ENCODE measurements around the gene CAPN14. TPM values are rescaled to one million over a fixed set of nuclear protein-coding genes. Genes with fewer than 3 reads are reported as not detected.

Gene CAPN14
- polyA plus RNA-seq, 1 of the 3 experiments (the other 2 are of a cell fraction): 0.08 TPM

GRCh38 chr2:31253356-31254131, 36.2 kb upstream of the CAPN14 start:
- no peaks in the 10 kb centered on the region for H3K79me2 ChIP-seq (ENCODE audit: insufficient read depth)
- no peak overlapping the region for H3K9ac ChIP-seq
- no peak overlapping the region for H3K4me2 ChIP-seq
- no peak overlapping the region for H3K27ac ChIP-seq (ENCODE audit: low read depth in 2 of 2, low read length in 1 of 2)
- no peak overlapping the region for H3K4me3 ChIP-seq (ENCODE audit: low read depth in 2 of 2, low read length in 1 of 2)
- H3K9me2 ChIP-seq: no peaks in the 10 kb centered on the region
- no peaks in the 10 kb centered on the region for H3F3A ChIP-seq (replicated peaks; ENCODE audit: insufficient read depth)
- H3K27me3 ChIP-seq (ENCODE audit: insufficient read depth): no peaks in the 10 kb centered on the region
- WGBS (ENCODE audit: low lambda C conversion rate): 92% methylated on average over 13 of the region's 13 CpGs
- no peak for DNase-seq
- ChIA-PET CTCF (interaction anchor here (0.8 kb wide), 1 partner anchor 42 kb away, joined by 3 read pairs; no protein-coding TSS in a partner anchor), POLR2A (no interaction called here)
- H3K36me3 ChIP-seq (replicated peaks in 1 of 2; ENCODE audit: control insufficient read depth in 1 of 2, insufficient read depth in 2 of 2, low read length in 1 of 2): peaks cover 28 to 64% of the 10 kb centered on the region in 2 experiments
- no peaks in the 10 kb centered on the region for H4K20me1 ChIP-seq (ENCODE audit: insufficient read depth)
- H2AFZ ChIP-seq (ENCODE audit: low read depth): no peak overlapping the region
- TF ChIP-seq YY1 (IDR thresholded peaks at IDR 0.05; ENCODE audit: low read depth): no peak
- no peak for TF ChIP-seq TEAD4 (IDR thresholded peaks at IDR 0.05; ENCODE audit: borderline replicate concordance, insufficient read depth)
- TF ChIP-seq NRF1 (IDR thresholded peaks at IDR 0.05; ENCODE audit: low read depth, low read length): no peak
- no peak for TF ChIP-seq FOSL2 (IDR thresholded peaks at IDR 0.05; ENCODE audit: borderline replicate concordance, low read depth)
- no peak for TF ChIP-seq RXRA (IDR thresholded peaks at IDR 0.05; ENCODE audit: borderline replicate concordance, low read depth)
- TF ChIP-seq GATA2 (CRISPR knock-in tag; IDR thresholded peaks at IDR 0.05): no peak
- no peak for TF ChIP-seq REST (IDR thresholded peaks at IDR 0.05; ENCODE audit: low read depth, low read length)
- TF ChIP-seq JUND (IDR thresholded peaks at IDR 0.05): no peak
- peaks cover 0 to 4% of the 10 kb centered on the region in 2 experiments; a peak in 1 of 4 replicates for H3K4me1 ChIP-seq (ENCODE audit: control insufficient read depth in 1 of 2, insufficient read depth in 2 of 2, low read depth in 1 of 2, low read length in 1 of 2)
- H3K9me3 ChIP-seq: no peaks in the 10 kb centered on the region

- DNase-seq: no peak
- no peak overlapping the region for H3K4me2 ChIP-seq
- no peaks in the 10 kb centered on the region for H3K9me3 ChIP-seq
- H3K9me2 ChIP-seq: no peaks in the 10 kb centered on the region
- H3F3A ChIP-seq (replicated peaks; ENCODE audit: insufficient read depth): no peaks in the 10 kb centered on the region
- no peak overlapping the region for H3K27ac ChIP-seq (ENCODE audit: low read depth in 2 of 2, low read length in 1 of 2)
- H2AFZ ChIP-seq (ENCODE audit: low read depth): no peak overlapping the region
- 78% methylated on average over 6 of the region's 6 CpGs for WGBS (ENCODE audit: low lambda C conversion rate)
- CTCF ChIA-PET: interaction anchor here (1.0 to 1.3 kb wide), 2 partner anchors 9 to 18 kb away, joined by 3 to 5 read pairs; partner anchors contain the start of gene EHD3
- peaks cover 0 to 4% of the 10 kb centered on the region in 2 experiments; a peak in 1 of 4 replicates for H3K4me1 ChIP-seq (ENCODE audit: control insufficient read depth in 1 of 2, insufficient read depth in 2 of 2, low read depth in 1 of 2, low read length in 1 of 2)
- no peak overlapping the region for H3K9ac ChIP-seq
- POLR2A ChIA-PET: no interaction called here
- H3K4me3 ChIP-seq (ENCODE audit: low read depth in 2 of 2, low read length in 1 of 2): no peak overlapping the region
- no peaks in the 10 kb centered on the region; the same call in 1 of the 2 replicates for H4K20me1 ChIP-seq (ENCODE audit: insufficient read depth)
- no peaks in the 10 kb centered on the region for H3K27me3 ChIP-seq (ENCODE audit: insufficient read depth)
- H3K79me2 ChIP-seq (ENCODE audit: insufficient read depth): 0 out of 2 replicates have a peak, but pooled peaks cover 2% of the 10 kb centered on the region
- TF ChIP-seq SIN3A (IDR thresholded peaks at IDR 0.05; ENCODE audit: borderline replicate concordance, low read depth, low read length): no peak
- TF ChIP-seq POLR2AphosphoS5 (IDR thresholded peaks at IDR 0.05; ENCODE audit: low read depth, low read length): no peak
- TF ChIP-seq FOXJ3 (CRISPR knock-in tag; IDR thresholded peaks at IDR 0.05): no peak
- TF ChIP-seq RCOR1 (IDR thresholded peaks at IDR 0.05; ENCODE audit: low read length): no peak
- peaks cover 33 to 60% of the 10 kb centered on the region in 2 experiments for H3K36me3 ChIP-seq (replicated peaks in 1 of 2; ENCODE audit: control insufficient read depth in 1 of 2, insufficient read depth in 2 of 2, low read length in 1 of 2)
Measured at GRCh38 chr2:31251851-31252250, 34.5 kb upstream of the CAPN14 start.
